HG03060 (cell line): ENCODE data around the gene EFNA1.

Experiments
- ATAC-seq: cut with Tn5 transposase; IDR thresholded peaks from one replicate; pipeline ENCODE4 v1.9.1; 2021; ENCODE audit warnings: low read depth, moderate number of reproducible peaks; ENCODE audit not compliant: unreplicated experiment

EFNA1 gene, protein sequence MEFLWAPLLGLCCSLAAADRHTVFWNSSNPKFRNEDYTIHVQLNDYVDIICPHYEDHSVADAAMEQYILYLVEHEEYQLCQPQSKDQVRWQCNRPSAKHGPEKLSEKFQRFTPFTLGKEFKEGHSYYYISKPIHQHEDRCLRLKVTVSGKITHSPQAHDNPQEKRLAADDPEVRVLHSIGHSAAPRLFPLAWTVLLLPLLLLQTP

DNA sequence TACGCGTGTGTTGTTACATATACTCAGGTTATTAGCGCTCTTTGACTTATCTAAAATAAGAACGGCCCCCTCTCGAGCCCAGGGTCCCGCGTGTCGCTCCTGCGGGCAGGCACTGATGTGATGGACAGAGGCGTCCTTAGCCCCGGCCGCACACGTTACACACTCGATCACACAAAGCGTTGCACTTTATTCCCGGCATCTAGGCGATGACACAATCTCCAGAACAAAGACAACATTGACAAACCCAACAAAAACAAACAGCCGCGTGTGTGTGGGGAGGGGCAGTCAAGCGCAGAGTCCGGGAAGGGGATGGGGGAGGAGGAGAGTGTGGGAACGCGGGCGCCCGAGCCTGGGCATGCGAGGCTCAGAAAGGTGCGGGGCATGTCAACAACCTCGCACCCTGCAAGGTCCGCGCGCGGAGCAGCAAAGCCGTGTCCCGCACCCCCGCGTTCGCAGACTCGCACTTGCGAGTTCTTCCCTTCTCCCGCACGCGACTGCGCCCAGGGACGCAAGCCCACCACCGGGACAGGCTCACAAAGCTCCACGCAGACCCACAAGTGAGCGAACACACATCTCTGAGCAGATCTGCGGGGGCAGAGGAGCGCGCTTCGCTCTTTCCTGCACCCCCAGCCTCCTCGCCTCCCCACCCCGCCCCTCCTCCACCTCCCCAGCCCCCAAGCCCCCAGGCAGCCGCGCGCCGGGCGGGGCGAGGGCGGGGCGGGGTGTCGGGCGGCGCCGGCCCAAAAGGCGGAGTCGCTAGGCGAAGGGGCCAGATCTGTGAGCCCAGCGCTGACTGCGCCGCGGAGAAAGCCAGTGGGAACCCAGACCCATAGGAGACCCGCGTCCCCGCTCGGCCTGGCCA is at the start of gene EFNA1:
EFNA1 (plus strand) TSS at position 772 of the 862 bp plus-strand sequence. CDS start 102 bp downstream, outside the sequence.
- no peak for ATAC-seq

DNA sequence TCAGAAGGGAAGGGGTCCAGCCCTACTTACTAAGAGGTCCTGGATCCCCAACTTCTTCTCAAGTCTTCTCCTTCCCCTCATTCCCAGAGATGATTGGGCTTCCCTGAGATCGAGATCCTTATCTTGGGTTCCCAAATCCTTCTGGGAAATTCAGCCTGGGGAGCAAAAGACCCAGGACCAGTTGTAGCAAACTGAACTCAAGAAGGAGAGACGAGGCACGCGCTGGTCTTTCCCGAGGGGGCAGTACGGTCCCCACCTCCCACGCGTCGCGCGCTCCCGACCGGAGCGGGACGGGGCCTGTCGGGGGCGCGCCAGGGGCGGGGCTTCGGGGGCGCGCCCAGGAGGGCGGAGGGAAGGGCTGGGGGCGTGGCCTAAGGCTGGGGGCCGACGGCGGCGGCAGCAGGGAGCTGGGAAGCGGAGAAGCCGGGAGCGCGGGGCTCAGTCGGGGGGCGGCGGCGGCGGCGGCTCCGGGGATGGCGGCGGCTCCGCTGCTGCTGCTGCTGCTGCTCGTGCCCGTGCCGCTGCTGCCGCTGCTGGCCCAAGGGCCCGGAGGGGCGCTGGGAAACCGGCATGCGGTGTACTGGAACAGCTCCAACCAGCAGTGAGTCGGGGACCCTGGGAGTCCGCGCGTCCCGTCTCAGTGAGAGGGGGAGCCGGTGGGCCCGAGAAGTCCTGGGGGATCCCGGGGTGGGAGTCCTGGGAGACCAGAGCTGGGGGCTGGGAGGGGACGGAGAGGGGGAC is 49.0 kb upstream of the EFNA1 start, which contains the start of gene EFNA3:
EFNA3 (plus strand) TSS at position 369 of the 741 bp plus-strand sequence; CDS start at position 474, 105 bp downstream.
- no peak for ATAC-seq

DNA sequence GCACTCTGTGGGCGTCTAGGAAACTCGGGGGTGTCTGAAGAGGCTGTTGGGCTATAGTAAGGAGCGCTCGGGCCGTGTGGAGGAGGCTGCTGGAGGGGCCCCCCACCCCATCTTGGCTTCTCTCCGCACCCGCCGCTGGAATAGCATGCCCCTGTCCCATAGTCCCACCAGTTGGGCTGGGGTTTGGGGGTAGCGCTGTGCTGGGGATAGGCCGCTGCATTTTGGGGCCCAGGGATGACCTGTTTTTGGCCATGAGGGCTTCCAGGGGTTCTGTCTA is 48.5 kb upstream of the EFNA1 start:
- no peak for ATAC-seq

DNA sequence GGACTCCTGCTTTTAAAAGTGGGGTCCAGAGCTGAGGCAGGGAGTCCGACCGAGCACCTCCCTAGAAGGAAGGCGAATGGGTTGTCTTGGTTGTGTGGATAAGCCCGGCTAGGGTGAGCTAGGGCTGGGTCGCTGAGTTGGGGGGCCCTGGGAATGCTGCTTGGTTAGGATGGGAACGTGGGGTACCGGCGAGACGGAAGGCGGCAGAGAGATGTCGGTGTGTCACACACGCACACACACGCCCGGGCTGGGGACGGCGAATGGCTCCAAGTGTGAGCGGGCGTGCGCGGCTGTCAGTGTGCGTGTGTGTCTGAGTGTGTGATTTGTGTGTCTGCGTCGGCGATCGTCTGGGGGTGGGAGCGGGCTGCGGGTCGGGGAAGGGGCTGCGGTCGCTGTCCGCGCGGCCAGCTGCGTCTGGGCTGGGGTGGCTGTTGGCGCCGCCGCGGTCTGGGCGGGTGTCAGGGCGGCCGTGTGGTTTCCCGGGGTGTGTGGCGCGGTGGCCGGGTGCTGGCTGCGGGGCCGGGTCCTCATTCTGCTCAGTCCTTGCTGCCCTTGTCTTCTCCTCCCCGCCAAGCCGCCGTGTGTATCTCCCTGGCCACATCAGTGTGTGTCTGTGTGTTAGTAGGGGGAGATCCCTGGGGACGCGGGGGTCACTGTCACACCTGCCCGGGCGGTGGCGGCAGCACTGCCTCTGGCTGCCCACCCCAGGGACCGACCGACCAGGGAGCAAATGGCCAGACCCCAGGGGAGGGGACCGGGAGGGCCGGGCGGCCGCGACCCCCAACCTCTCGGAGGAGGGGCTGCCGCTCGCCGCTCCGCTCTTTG is 48.0 kb upstream of the EFNA1 start:
- ATAC-seq: no peak

DNA sequence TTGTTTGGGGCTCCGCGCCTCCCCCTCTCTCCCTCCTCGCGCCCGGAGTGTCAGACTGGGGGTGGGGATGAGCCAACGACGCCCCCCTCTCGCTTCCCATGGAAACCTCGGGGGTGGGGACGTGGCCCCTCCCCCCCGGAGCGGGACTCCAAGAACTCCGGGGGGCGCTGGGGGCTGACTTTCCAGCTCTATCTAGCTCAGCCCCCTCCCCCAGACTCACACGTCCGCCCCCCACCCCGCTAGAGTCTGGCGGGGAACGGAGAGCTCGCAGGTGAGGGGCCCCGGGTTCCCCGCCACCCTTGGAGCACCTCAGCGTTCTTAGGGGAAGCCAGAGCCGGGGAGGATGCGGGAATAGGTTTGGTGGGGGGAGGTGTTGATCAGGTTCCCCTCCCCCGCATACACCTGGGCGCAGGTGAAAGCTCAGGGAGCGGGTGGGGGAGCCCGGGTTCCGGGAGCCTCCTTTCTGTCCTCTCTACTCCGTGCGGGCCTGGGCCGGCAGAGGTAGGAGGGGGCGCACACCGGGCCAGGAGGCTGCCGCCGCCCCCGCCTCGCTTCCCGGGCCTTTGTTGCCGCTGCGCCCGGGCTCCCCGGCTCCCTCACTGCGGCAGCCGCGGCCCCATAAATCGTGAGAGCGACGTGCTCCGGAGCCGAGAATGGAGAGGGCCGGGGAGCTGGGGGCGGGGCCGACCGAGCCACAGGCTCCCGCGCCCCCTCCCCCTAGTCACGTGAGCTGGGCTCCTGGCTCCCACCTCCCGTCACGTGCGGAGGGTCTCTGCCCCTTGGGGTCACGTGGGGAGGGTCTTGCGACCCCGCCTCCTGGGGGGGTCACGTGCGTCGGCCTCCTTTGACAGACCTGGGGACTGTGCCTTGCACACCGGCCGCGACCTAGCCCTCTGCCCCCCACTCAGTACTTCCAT is 47.1 kb upstream of the EFNA1 start:
- ATAC-seq: no peak

DNA sequence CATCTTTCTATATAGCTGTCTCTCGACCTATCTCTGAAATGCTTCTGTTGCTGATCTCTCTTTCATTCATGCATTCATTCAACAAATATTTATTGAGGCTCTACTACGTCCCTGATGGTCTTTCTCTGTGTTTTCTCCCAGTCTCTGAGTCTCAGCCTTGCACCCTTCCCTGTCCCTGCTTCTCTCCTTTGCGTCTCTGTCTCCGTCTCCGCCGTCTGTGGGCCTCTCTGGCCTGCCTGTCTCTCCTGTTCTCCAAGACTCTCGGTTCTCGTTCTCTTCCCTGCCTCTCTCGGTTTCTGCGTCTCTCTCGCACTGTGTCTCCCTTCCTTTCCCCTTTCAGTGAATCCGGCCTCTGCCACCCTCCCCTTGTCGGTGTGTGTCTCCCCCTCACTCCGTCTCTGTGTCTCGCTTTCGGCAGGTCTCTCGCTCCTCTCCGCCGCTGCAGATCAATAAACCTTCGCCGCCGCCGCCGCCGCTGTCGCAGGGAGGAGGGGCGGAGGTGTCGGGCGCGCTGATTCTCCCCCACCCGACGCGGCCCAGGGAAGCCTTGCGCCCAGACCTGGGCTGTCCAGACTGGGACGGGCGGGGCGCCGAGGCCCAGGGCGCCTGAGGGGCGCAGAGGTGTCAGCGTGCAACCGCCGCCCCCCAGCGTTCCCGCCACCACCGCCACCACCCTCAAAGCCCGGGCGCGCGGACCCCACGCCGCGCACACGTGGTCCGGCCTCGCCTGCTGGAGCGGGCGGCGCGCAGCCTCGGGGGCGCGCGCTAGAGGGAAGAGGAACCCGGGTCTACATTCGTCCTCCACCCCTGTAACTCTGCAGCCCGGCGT is 46.0 kb upstream of the EFNA1 start:
- ATAC-seq: no peak

DNA sequence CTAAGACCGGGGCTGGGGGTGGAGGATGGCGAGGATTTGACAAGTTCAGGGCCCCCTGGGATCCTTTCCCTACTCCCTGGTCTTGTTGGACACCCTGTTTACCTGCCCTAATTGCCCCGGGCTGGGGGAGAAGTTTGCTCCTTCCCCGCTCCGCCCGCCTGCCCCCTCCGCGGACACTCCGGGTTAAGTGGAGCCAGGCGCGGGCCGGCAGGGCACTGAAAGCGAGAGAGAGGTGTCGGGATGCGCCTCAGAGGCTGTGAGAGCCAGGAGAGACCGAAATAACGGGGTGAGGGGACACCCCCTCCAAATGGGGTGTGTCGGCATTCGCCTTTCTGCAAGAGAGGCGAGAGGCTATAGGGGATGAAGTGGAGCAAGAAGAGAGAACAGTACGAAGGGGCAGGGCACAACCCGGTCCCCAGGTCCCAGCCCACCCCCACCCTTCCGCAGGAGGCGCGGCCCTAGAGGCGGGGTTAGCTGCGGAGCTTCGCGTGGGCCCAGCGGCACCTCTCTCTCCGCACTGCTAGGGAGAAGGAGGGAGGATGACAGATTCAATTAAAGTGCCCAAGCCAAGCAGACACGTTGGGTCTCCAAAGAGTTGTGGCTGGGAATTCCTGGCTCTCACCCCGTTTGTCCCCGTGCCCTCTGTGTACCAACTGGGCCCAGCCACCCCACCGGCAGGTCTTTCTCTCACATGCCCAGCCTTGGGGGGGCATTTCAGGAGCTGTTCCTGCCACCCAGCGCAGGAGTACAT is 45.2 kb upstream of the EFNA1 start:
- ATAC-seq: no peak

DNA sequence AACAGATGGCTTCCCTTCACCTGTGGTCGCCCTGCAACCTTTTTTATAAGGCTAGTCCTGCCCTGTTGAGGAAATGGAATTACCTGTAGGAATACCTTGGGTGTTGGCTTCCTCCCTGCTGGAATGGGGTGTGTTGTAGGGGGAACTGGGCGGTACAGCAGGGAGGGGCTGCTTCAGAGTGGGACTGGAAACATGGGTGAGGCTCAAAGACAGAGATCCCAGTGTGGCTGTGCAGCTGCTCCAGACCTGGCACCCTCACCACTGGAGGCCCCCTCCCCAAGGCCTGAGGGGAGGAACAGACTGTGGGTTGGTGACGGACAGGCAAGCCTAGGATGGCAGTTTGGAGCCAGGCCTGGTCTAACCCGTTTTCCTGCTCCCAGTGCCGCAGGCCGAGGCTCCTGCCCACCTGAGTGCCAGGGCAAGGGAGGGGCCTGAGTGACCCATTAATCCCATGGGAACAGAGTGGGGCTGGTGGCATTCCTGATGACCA is 44.6 kb upstream of the EFNA1 start:
- ATAC-seq: no peak

DNA sequence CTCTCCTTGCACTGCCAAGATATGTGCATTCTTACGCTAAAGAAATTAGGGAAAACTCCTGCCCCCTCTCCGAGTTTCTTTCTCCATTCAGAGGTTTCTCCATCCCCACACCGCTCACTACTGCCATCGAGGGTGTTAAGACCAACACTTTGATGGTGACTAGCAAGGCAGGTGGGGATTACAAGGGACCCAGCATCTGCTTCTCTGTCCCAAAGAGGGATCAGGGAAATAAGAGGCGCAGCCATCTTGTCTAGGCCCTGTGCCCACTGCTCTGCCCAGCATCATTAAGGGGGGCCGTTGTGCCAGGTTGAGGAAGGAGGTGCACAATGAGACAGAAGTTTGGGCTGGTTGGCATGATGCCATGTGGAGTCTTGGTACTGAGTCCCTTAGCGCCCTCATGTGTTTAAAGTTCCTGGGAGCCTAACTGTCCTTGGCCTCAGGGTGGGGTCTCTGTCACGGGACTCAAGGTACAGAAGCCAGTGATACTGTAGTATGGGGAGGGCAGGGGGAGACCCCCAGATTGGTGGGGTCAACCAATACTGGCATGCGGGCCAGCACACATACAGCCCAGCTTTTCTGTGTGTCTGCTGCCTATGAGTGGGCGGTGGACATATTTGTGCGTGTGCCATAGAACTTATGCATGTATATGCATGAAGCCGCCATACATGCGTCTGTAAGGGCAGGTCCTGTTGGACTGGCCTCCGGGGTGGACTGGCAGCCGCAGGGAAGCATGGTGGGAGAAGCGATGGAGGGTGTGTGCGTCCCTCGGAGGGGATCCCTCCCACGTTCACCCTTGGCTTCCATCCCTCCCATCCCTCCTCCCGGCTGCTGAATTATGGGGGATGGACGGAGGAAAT is 43.6 kb upstream of the EFNA1 start:
- ATAC-seq: no peak

DNA sequence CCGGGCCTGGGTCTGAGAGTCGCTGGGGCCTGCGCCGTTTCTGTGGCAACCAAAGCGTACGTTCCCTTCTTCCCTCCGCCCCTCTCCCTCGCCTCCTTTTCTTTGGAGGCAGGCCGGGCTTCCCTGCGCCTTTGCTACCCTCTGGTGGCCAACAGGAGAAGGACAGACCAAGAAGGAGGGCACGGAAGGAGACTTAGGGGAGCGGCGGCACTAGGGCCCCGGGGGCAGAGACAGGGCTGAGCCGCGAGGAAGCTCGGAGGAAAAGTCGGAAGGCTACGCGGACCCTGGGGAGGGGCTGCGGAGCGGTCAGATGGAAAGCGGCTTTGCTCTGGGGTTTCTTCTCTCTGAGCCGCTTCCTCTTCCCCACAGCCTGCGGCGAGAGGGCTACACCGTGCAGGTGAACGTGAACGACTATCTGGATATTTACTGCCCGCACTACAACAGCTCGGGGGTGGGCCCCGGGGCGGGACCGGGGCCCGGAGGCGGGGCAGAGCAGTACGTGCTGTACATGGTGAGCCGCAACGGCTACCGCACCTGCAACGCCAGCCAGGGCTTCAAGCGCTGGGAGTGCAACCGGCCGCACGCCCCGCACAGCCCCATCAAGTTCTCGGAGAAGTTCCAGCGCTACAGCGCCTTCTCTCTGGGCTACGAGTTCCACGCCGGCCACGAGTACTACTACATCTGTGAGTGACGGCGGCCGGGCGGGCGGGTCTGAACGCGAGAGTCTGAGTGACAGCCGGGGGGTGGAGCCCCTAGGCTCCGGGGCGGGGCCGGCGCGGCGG is 42.8 kb upstream of the EFNA1 start:
- ATAC-seq: peak; percentile 46

DNA sequence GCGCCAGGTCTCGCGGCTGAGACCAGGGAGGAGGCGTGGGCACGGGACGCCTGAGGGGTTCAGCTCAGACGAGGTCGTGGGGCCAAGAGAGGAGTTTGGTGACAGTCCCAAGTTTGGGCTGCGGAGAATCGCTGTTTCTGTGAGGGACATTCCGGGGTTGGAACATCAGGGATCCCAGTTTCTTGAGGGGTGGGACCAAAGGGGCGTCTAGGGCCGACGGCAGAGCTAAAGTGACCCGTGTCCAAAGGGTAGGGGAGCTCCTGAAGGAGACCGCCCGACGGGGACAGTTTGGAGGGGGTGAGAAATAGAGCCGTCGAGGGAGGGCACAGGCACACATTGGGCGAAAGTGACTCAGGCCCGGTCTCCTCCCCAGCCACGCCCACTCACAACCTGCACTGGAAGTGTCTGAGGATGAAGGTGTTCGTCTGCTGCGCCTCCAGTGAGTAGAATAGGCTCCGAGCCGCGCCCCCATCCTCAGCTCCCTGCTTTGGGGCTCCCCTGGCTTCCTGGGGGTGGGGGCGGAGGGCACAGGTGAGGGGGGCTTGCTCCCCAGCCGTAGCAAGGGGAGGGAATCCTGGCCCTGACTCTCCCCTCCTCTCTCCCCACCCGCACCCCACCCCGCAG is 42.1 kb upstream of the EFNA1 start:
- no peak for ATAC-seq

DNA sequence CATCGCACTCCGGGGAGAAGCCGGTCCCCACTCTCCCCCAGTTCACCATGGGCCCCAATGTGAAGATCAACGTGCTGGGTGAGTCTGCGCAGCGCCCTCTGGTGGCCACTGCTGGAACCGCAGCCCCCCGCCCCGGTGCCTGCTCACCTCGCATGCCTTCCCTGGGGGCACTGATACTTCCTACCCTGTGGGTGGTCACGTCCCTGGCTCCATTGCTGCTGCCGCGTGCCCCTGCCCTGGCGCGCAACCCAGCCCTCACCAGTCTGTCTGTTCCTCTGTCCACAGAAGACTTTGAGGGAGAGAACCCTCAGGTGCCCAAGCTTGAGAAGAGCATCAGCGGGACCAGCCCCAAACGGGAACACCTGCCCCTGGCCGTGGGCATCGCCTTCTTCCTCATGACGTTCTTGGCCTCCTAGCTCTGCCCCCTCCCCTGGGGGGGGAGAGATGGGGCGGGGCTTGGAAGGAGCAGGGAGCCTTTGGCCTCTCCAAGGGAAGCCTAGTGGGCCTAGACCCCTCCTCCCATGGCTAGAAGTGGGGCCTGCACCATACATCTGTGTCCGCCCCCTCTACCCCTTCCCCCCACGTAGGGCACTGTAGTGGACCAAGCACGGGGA is 41.4 kb upstream of the EFNA1 start:
- ATAC-seq: no peak

DNA sequence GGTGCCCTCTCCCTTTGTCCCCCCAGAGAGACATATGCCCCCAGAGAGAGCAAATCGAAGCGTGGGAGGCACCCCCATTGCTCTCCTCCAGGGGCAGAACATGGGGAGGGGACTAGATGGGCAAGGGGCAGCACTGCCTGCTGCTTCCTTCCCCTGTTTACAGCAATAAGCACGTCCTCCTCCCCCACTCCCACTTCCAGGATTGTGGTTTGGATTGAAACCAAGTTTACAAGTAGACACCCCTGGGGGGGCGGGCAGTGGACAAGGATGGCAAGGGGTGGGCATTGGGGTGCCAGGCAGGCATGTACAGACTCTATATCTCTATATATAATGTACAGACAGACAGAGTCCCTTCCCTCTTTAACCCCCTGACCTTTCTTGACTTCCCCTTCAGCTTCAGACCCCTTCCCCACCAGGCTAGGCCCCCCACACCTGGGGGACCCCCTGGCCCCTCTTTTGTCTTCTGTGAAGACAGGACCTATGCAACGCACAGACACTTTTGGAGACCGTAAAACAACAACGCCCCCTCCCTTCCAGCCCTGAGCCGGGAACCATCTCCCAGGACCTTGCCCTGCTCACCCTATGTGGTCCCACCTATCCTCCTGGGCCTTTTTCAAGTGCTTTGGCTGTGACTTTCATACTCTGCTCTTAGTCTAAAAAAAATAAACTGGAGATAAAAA is 40.7 kb upstream of the EFNA1 start:
- ATAC-seq: no peak

DNA sequence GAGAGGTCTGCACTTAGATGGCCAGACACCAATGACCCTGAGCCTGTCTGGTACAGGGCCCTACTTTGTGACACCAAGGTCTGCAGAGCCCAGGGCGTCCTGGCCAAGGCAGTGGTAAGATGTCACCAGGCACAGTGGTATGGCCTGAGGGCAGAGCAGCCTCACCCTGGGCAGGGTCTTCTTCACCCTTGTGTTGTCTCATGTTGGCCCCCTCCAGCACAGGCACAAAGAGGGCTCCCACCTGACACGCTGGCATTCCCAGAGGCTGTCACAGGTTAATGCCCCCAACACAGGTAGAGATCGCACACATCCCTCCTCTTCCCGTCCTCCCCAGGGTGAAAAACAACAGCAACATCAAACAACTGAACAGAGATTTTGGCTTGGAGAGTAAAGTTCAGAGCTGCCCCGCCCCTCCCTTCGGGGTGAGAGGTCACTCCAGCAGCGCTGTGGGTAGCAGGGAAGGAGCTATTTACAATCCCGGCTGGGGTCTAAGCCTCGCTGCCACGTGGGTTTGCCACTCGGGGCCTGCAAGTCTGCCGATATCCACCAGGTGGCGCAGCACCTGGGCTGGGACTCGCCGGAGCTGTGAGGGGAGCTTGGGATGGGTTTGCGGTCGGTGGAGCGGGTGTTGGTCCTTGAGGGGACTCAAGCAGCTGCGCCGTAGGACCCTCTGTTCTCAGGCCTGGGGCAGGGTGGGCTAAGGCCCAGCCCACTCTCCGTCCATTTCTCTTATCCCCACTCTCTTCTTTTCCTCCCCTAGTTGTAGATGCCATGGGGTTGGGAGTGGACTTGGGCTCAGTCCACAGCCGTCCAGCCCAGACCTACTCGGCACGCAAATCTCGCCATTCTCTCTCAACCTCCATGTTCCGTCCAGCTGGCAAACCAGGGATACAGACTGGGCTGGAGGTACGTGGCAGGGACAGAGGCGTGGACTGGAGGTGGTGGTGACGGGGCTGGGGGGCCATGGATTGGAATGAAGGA is 36.3 kb upstream of the EFNA1 start:
- ATAC-seq: no peak
